Measurements from ENCODE around the gene TNRC18. TPM values are rescaled to one million over a fixed set of nuclear protein-coding genes. Genes with fewer than 3 reads are reported as not detected.
"Not testable (repeated sequence)": the region's sequence is repeated elsewhere in the genome, so short reads cannot be mapped to it uniquely, and the experiment has no call there.

Gene TNRC18
- total RNA-seq, 2 donors from 2014 or later: 32.0 to 53.6 TPM

- TF ChIP-seq, protein P1, sequence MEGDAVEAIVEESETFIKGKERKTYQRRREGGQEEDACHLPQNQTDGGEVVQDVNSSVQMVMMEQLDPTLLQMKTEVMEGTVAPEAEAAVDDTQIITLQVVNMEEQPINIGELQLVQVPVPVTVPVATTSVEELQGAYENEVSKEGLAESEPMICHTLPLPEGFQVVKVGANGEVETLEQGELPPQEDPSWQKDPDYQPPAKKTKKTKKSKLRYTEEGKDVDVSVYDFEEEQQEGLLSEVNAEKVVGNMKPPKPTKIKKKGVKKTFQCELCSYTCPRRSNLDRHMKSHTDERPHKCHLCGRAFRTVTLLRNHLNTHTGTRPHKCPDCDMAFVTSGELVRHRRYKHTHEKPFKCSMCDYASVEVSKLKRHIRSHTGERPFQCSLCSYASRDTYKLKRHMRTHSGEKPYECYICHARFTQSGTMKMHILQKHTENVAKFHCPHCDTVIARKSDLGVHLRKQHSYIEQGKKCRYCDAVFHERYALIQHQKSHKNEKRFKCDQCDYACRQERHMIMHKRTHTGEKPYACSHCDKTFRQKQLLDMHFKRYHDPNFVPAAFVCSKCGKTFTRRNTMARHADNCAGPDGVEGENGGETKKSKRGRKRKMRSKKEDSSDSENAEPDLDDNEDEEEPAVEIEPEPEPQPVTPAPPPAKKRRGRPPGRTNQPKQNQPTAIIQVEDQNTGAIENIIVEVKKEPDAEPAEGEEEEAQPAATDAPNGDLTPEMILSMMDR (IDR thresholded peaks at IDR 0.05): no peak
- Histone ChIP-seq H3K9me3 (peaks cover 0 to 18% of the 10 kb centered on the region in 2 donors), H3K36me3 (peaks cover 68% of the 10 kb centered on the region), H3K4me3 (no peak overlapping the region), H3K27ac (no peak overlapping the region), H3K27me3 (no peaks in the 10 kb centered on the region), H3K4me1 (no peaks in the 10 kb centered on the region)
- no peak for DNase-seq (ENCODE audit: low spot score)
Observed at GRCh38 chr7:5322621-5323410, 100.8 kb downstream of the TNRC18 start.

- H3K9me3 ChIP-seq: peaks cover 0 to 18% of the 10 kb centered on the region in 2 donors
- H3K27ac ChIP-seq: no peak overlapping the region
- no peak for DNase-seq (ENCODE audit: low spot score)
- H3K27me3 ChIP-seq: no peaks in the 10 kb centered on the region
- TF ChIP-seq, protein P1 (IDR thresholded peaks at IDR 0.05): no peak
- peaks cover 76% of the 10 kb centered on the region for H3K36me3 ChIP-seq
- no peaks in the 10 kb centered on the region for H3K4me1 ChIP-seq
- no peak overlapping the region for H3K4me3 ChIP-seq
Observed at GRCh38 chr7:5320802-5321396, 102.7 kb downstream of the TNRC18 start.

DNA sequence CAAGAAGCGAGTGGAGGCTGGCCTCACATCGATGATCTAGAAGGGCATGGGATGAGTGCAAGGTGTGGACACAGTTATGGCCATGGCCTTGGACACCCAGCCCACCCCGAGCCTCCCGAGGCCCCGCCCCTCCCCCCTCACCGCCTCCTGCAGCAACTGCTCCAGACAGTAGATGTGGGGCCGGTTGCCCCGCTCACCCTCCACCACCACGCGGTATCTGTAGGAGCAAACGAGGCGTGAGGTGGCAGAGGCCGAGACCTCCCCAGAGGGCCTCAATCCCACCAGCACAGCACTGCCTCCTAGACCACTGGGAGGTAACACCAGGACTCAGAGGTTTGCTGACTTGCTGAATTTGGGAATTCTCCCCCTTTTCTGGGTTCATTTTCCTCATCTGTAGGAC, 103.2 kb downstream of the TNRC18 start:
- Histone ChIP-seq H3K9me3 (peaks cover 0 to 18% of the 10 kb centered on the region in 2 donors), H3K27me3 (no peaks in the 10 kb centered on the region), H3K36me3 (peaks cover 79% of the 10 kb centered on the region), H3K4me1 (no peaks in the 10 kb centered on the region), H3K4me3 (no peak overlapping the region), H3K27ac (no peak overlapping the region)
- DNase-seq (ENCODE audit: low spot score): no peak
- TF ChIP-seq, protein P1 (IDR thresholded peaks at IDR 0.05): no peak

DNA sequence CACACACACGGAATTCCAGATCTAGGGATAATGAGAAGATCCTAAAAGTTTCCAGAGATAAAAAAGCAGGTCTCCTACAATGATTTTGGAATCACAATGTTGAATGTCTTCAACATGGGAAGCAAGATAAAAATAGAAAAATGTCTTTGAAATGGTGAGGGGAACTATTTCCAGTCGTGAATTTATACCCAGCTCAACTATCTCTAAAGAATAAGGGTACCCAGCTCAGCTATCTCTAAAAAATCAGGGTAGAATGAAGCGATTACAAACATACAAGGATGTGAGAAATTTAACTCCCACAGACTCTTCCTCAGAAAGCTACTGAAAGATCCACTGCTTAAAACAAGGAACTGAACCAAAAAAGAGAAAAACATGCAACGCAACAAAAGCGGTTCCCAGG, 105.0 kb downstream of the TNRC18 start:
- H3K27me3 ChIP-seq; H3K4me1 ChIP-seq; H3K4me3 ChIP-seq; H3K27ac ChIP-seq; DNase-seq (ENCODE audit: low spot score): not testable (repeated sequence)
- peaks cover 0 to 18% of the 10 kb centered on the region in 2 donors for H3K9me3 ChIP-seq
- peaks cover 83% of the 10 kb centered on the region for H3K36me3 ChIP-seq

- no peak overlapping the region for H3K4me3 ChIP-seq
- no peak overlapping the region for H3K27ac ChIP-seq
- H3K9me3 ChIP-seq: peaks cover 0 to 18% of the 10 kb centered on the region in 2 donors
- peaks cover 85% of the 10 kb centered on the region for H3K36me3 ChIP-seq
- DNase-seq (ENCODE audit: low spot score): no peak
- no peaks in the 10 kb centered on the region for H3K27me3 ChIP-seq
- TF ChIP-seq, protein P1 (IDR thresholded peaks at IDR 0.05): no peak
- no peaks in the 10 kb centered on the region for H3K4me1 ChIP-seq
Observed at GRCh38 chr7:5315761-5316160, 107.9 kb downstream of the TNRC18 start.

- Histone ChIP-seq H3K27me3 (no peaks in the 10 kb centered on the region), H3K27ac (no peak overlapping the region), H3K4me1 (no peaks in the 10 kb centered on the region), H3K36me3 (peaks cover 83% of the 10 kb centered on the region), H3K4me3 (no peak overlapping the region), H3K9me3 (peaks cover 0 to 17% of the 10 kb centered on the region in 2 donors)
- TF ChIP-seq, protein P1 (IDR thresholded peaks at IDR 0.05): no peak
- DNase-seq (ENCODE audit: low spot score): no peak
Observed at GRCh38 chr7:5314864-5315263, 108.8 kb downstream of the TNRC18 start.

GRCh38 chr7:5313076-5313885, 110.4 kb downstream of the TNRC18 start:
- H3K27ac ChIP-seq; H3K4me3 ChIP-seq; DNase-seq (ENCODE audit: low spot score); H3K27me3 ChIP-seq; H3K4me1 ChIP-seq; H3K9me3 ChIP-seq: not testable (repeated sequence)
- peaks cover 80% of the 10 kb centered on the region for H3K36me3 ChIP-seq

DNA sequence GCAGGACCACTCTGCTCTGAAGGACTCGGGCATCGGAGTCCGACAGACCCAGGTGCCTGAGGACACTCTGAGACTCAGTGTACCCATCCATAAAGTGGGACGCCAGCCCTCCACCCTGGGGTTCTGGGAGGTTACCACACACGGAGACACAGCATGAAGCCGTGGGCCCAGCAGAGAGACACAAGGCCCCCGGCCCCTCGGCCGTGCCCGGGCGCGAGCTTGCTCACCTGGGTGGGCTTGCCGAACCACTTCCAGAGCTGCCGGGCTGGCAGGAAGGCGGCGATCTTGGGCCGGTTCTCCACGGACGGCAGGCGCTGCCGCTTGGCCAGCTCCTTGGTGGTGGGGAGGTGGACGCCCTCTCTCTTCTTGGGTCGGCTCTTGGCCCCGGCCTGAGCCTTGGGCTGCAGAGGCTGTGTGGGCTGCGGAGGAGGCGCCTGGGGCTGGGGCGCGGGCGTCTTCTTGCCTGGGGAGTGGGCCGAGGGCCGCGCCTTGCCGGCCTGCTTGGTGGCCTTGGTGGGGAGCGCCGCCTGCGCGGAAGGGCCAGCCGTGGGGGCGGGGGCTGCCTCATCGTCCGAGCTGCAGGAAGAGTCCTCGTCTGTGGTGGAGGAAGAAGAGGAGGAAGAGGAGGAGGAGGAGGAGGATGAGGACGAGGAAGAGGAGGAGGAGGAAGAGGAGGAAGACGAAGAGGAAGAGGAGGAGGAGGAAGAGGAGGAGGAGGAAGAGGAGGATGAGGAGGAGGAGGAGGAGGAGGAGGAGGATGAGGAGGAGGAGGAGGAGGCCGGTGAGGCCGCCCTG, 111.2 kb downstream of the TNRC18 start:
- H3K36me3 ChIP-seq: peaks cover 83% of the 10 kb centered on the region
- not testable (repeated sequence) for H3K27ac ChIP-seq; H3K4me1 ChIP-seq; H3K4me3 ChIP-seq; DNase-seq (ENCODE audit: low spot score); H3K9me3 ChIP-seq; H3K27me3 ChIP-seq
